ENCODE results near the gene DAB2IP. TPM values are rescaled to one million over a fixed set of nuclear protein-coding genes. Genes with fewer than 3 reads are reported as not detected.

Gene DAB2IP
- total and polyA plus RNA-seq, 2 of the 4 experiments (the other 2 are of a cell fraction): 5.6 to 17.2 TPM

GRCh38 chr9:121744687-121745395 lies 93.4 kb downstream of the DAB2IP start:
- Histone ChIP-seq H3K27me3 (ENCODE audit: control insufficient read depth, insufficient read depth, low read length) (no peaks in the 10 kb centered on the region), H3K14ac (replicated peaks; ENCODE audit: low read depth, low read length) (peak overlapping the region; percentile 82), H4K20me1 (ENCODE audit: insufficient read depth, low read length) (peaks cover 42% of the 10 kb centered on the region), H2BK5ac (ENCODE audit: low read depth, low read length, poor library complexity, severe bottlenecking) (peak overlapping the region; percentile 27), H2BK20ac (ENCODE audit: low read depth, low read length) (0 out of 2 replicates have a peak overlapping the region, but pooled peaks have one; percentile 6), H2AK9ac (replicated peaks; ENCODE audit: low read depth, low read length, poor library complexity) (peak overlapping the region; percentile 86), H3K23ac (ENCODE audit: low read depth, low read length) (peak overlapping the region; percentile 11; the same call in 1 of the 2 replicates), H3K27ac (ENCODE audit: insufficient read depth, low read length) (0 out of 2 replicates have a peak overlapping the region, but pooled peaks have one; percentile 11), H3K56ac (ENCODE audit: extremely low read depth, insufficient read depth, low read length) (no peak overlapping the region), H3K4me2 (ENCODE audit: low read depth, low read length) (peak overlapping the region; percentile 47), H2AFZ (replicated peaks; ENCODE audit: low read length, poor library complexity) (peak overlapping the region; percentile 29), H3K9me3 (ENCODE audit: control insufficient read depth, insufficient read depth, low read length) (no peaks in the 10 kb centered on the region), H4K8ac (ENCODE audit: low read depth in 2 of 2, low read length in 2 of 2) (peak overlapping the region; percentile 16 to 72; a peak in 1 of 4 replicates), H3K79me1 (ENCODE audit: low read depth in 1 of 2, low read length in 2 of 2) (peaks cover 17 to 82% of the 10 kb centered on the region in 2 experiments; a peak in 3 of 4 replicates), H3K9me1 (ENCODE audit: insufficient read depth, low read length) (peaks cover 34% of the 10 kb centered on the region), H4K91ac (ENCODE audit: insufficient read depth, low read depth, low read length) (peak overlapping the region; percentile 67), H4K5ac (ENCODE audit: low read depth, low read length) (no peak overlapping the region), H3K4me3 (ENCODE audit: insufficient read depth, low read depth, low read length) (no peak overlapping the region), H3K36me3 (ENCODE audit: control insufficient read depth, insufficient read depth, low read length) (peaks cover 2% of the 10 kb centered on the region; the same call in 1 of the 2 replicates), H3K9ac (ENCODE audit: low read depth, low read length) (0 out of 2 replicates have a peak overlapping the region, but pooled peaks have one; percentile 53), H3K4ac (ENCODE audit: low read depth, low read length) (peak overlapping the region; percentile 83), H3K18ac (ENCODE audit: low read depth, low read length) (no peak overlapping the region), H2BK120ac (ENCODE audit: low read depth, low read length) (peak overlapping the region; percentile 71; the same call in 1 of the 2 replicates), H2BK15ac (ENCODE audit: low read depth, low read length) (peak overlapping the region; percentile 19; the same call in 2 of the 3 replicates), H2AK5ac (ENCODE audit: low read depth, low read length) (peak overlapping the region; percentile 89), H3K4me1 (ENCODE audit: control insufficient read depth, insufficient read depth, low read length) (peaks cover 34% of the 10 kb centered on the region)
- dilution Hi-C loops (cut with HindIII; ENCODE audit: low sequenced_read_pairs, unreplicated experiment) (no loop called here), in situ Hi-C loops (cut with MboI; ENCODE audit: low sequenced_read_pairs) (no loop called here), intact Hi-C loops (cut with micrococcal nuclease) (loop anchor here (2.0 kb wide), 1 partner anchor 248 kb away; no protein-coding TSS in a partner anchor)
- peak; percentile 73 for DNase-seq
- WGBS, 2 experiments (ENCODE audit: extremely low coverage in 2 of 2, insufficient read length in 1 of 2): 62% methylated on average over 10 of the region's 11 CpGs; no CpG with 5 or more reads in 1 of the 2 experiments
- ATAC-seq (ENCODE audit: low read depth): peak; percentile 13
- ChIA-PET CTCF (interaction anchor here (1.2 kb wide), 1 partner anchor 10 kb away, joined by 4 read pairs; no protein-coding TSS in a partner anchor), POLR2A (ENCODE audit: unreplicated experiment) (interaction anchor here (0.6 kb wide), 1 partner anchor 118 kb away, joined by 3 read pairs; no protein-coding TSS in a partner anchor)
- no TSS peak for BruUV-seq (replicated peaks)
- TF ChIP-seq MXI1 (IDR thresholded peaks at IDR 0.05; ENCODE audit: borderline replicate concordance, low read depth, low read length) (no peak; the same call in 1 of the 2 replicates), NFE2L2 (IDR thresholded peaks at IDR 0.05; ENCODE audit: low read depth, low read length) (no peak), RCOR1 (IDR thresholded peaks at IDR 0.05; ENCODE audit: insufficient replicate concordance, low read length) (no peak), MAZ (IDR thresholded peaks at IDR 0.05; ENCODE audit: borderline replicate concordance, low read depth, low read length) (no peak), ELK1 (IDR thresholded peaks at IDR 0.05; ENCODE audit: borderline replicate concordance, low read depth, low read length) (no peak), BHLHE40 (IDR thresholded peaks at IDR 0.05; ENCODE audit: low read depth, low read length) (no peak), MAFK (IDR thresholded peaks at IDR 0.05; ENCODE audit: low read depth, low read length) (no peak), FOS (IDR thresholded peaks at IDR 0.05; ENCODE audit: low read depth, low read length) (no peak), RFX5 (IDR thresholded peaks at IDR 0.05; ENCODE audit: low read depth, low read length) (no peak), CEBPB (IDR thresholded peaks at IDR 0.05; ENCODE audit: low read depth, low read length) (no peak), SMC3 (IDR thresholded peaks at IDR 0.05; ENCODE audit: low read depth, low read length) (no peak), USF2 (IDR thresholded peaks at IDR 0.05; ENCODE audit: low read depth, low read length) (no peak), RAD21 (IDR thresholded peaks at IDR 0.05; ENCODE audit: low read length) (no peak), CHD1 (IDR thresholded peaks at IDR 0.05; ENCODE audit: low read depth, low read length) (no peak), POLR2A (IDR thresholded peaks at IDR 0.05; ENCODE audit: low read depth, low read length) (no peak)
